SKM-1 (cell line): ENCODE data around the gene RNF17.

Experiments used
- DNase-seq: peaks from one replicate; lab custom pipeline; 2025; ENCODE audit not compliant: unreplicated experiment; lab: John Stamatoyannopoulos, UW

The RNF17 gene

GRCh38 chr13:24851546-24851945 lies 87.6 kb downstream of the RNF17 start:
- no peak for DNase-seq

- no peak for DNase-seq
These were observed 90.3 kb downstream of the RNF17 start for GRCh38 chr13:24854311-24854710.

GRCh38 chr13:24858953-24859352 lies 95.0 kb downstream of the RNF17 start:
- DNase-seq = no peak

GRCh38 chr13:24860770-24861169 lies 96.8 kb downstream of the RNF17 start:
- no peak for DNase-seq

- DNase-seq = no peak
These were observed 97.8 kb downstream of the RNF17 start for GRCh38 chr13:24861617-24862362.

GRCh38 chr13:24863748-24864540 lies 100.0 kb downstream of the RNF17 start:
- no peak for DNase-seq

GRCh38 chr13:24864579-24864978 lies 100.6 kb downstream of the RNF17 start:
- no peak for DNase-seq

- DNase-seq = no peak
These were observed 101.4 kb downstream of the RNF17 start for GRCh38 chr13:24865163-24865953.

- no peak for DNase-seq
These were observed 102.5 kb downstream of the RNF17 start for GRCh38 chr13:24866488-24866887.

- DNase-seq = no peak
These were observed 104.9 kb downstream of the RNF17 start for GRCh38 chr13:24868874-24869273.

- DNase-seq = no peak
These were observed 106.4 kb downstream of the RNF17 start for GRCh38 chr13:24870380-24870760.

- DNase-seq = no peak
These were observed 111.6 kb downstream of the RNF17 start for GRCh38 chr13:24875566-24875965.

- no peak for DNase-seq
These were observed 113.6 kb downstream of the RNF17 start for GRCh38 chr13:24877531-24877930.

- DNase-seq = no peak
These were observed 114.4 kb downstream of the RNF17 start for GRCh38 chr13:24878340-24878739.

- DNase-seq = no peak
These were observed 118.7 kb downstream of the RNF17 start for GRCh38 chr13:24882665-24883064.

GRCh38 chr13:24887759-24888158 lies 123.8 kb downstream of the RNF17 start:
- no peak for DNase-seq

- DNase-seq = no peak
These were observed 124.4 kb downstream of the RNF17 start for GRCh38 chr13:24888291-24888931.

GRCh38 chr13:24890256-24890655 lies 126.3 kb downstream of the RNF17 start:
- DNase-seq = no peak

GRCh38 chr13:24891476-24892108 lies 127.6 kb downstream of the RNF17 start:
- DNase-seq = no peak

GRCh38 chr13:24892829-24893228 lies 128.9 kb downstream of the RNF17 start:
- DNase-seq = no peak

- DNase-seq = no peak
These were observed 129.9 kb downstream of the RNF17 start for GRCh38 chr13:24893863-24894262.
